ENCODE data around the gene RP9.

Gene RP9

DNA sequence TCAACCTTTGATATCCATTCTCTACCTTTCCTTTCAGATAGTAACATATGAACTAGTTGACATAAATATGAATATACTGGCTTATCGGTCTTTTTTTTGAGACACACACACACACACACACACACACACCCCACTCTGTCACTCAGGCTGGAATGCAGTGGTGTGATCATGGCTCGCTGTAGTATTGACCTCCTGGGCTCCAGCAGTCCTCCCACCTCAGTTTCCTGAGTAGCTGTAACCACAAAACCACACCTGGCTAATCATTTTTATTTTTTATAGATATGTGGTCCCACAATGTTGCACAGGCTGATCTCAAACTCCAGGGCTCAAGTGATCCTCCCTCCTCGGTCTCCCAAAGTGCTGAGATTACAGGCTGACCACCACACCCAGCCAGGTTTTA lies 32.5 kb downstream of the RP9 start:
- H3K9me3 ChIP-seq (ENCODE audit: control insufficient read depth, low read length) = no peaks in the 10 kb centered on the region
- H3K4me1 ChIP-seq (ENCODE audit: control insufficient read depth, insufficient read depth, low read length) = peaks cover 7% of the 10 kb centered on the region
- no peaks in the 10 kb centered on the region for H3K36me3 ChIP-seq (ENCODE audit: control insufficient read depth, insufficient read depth, low read length, severe bottlenecking)
- H3K27me3 ChIP-seq (replicated peaks; ENCODE audit: control insufficient read depth, insufficient read depth, low read length) = peaks cover 21% of the 10 kb centered on the region
- no peak overlapping the region for H3K9ac ChIP-seq (ENCODE audit: low read length)
- no peak for DNase-seq (ENCODE audit: low read depth)
- H3K4me3 ChIP-seq (ENCODE audit: low read length) = no peak overlapping the region

GRCh38 chr7:33075818-33076518 lies 33.2 kb downstream of the RP9 start:
- Histone ChIP-seq H3K9me3 (ENCODE audit: control insufficient read depth, low read length) (no peaks in the 10 kb centered on the region), H3K27me3 (replicated peaks; ENCODE audit: control insufficient read depth, insufficient read depth, low read length) (peaks cover 21% of the 10 kb centered on the region), H3K4me3 (ENCODE audit: low read length) (no peak overlapping the region), H3K9ac (ENCODE audit: low read length) (no peak overlapping the region), H3K4me1 (ENCODE audit: control insufficient read depth, insufficient read depth, low read length) (peaks cover 7% of the 10 kb centered on the region), H3K36me3 (ENCODE audit: control insufficient read depth, insufficient read depth, low read length, severe bottlenecking) (no peaks in the 10 kb centered on the region)
- DNase-seq (ENCODE audit: low read depth) = no peak

- no peak overlapping the region for H3K4me3 ChIP-seq (ENCODE audit: low read length)
- peaks cover 7% of the 10 kb centered on the region for H3K4me1 ChIP-seq (ENCODE audit: control insufficient read depth, insufficient read depth, low read length)
- H3K9me3 ChIP-seq (ENCODE audit: control insufficient read depth, low read length) = peaks cover 8% of the 10 kb centered on the region
- no peaks in the 10 kb centered on the region for H3K36me3 ChIP-seq (ENCODE audit: control insufficient read depth, insufficient read depth, low read length, severe bottlenecking)
- DNase-seq (ENCODE audit: low read depth) = no peak
- H3K9ac ChIP-seq (ENCODE audit: low read length) = no peak overlapping the region
- peaks cover 16% of the 10 kb centered on the region for H3K27me3 ChIP-seq (replicated peaks; ENCODE audit: control insufficient read depth, insufficient read depth, low read length)
These were observed 36.0 kb downstream of the RP9 start for GRCh38 chr7:33073243-33073642.

GRCh38 chr7:33072471-33072870 lies 36.7 kb downstream of the RP9 start:
- Histone ChIP-seq H3K4me1 (ENCODE audit: control insufficient read depth, insufficient read depth, low read length) (peaks cover 7% of the 10 kb centered on the region), H3K36me3 (ENCODE audit: control insufficient read depth, insufficient read depth, low read length, severe bottlenecking) (no peaks in the 10 kb centered on the region)
- DNase-seq (ENCODE audit: low read depth) = peak; percentile 29

DNA sequence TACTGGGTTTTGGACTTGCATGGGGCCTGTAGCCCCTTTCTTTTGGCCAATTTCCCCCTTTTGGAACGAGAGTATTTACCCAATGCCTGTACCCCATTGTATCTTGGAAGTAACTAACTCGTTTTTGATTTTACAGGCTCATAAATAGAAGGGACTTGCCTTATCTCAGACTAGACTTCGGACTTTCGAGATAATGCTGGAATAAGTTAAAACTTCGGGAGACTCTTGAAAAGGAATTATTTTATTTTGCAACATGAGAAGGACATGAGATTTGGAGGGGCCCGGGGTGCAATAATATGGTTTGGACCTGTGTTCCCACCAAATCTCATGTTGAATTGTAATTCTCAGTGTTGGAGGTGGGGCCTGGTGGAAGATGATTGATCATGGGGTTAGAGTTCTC lies 38.4 kb downstream of the RP9 start:
- H3K9me3 ChIP-seq (ENCODE audit: control insufficient read depth, low read length) = peaks cover 20% of the 10 kb centered on the region
- peaks cover 7% of the 10 kb centered on the region for H3K4me1 ChIP-seq (ENCODE audit: control insufficient read depth, insufficient read depth, low read length)
- no peaks in the 10 kb centered on the region for H3K36me3 ChIP-seq (ENCODE audit: control insufficient read depth, insufficient read depth, low read length, severe bottlenecking)
- DNase-seq (ENCODE audit: low read depth) = no peak
- H3K4me3 ChIP-seq (ENCODE audit: low read length) = no peak overlapping the region
- no peak overlapping the region for H3K9ac ChIP-seq (ENCODE audit: low read length)
- H3K27me3 ChIP-seq (replicated peaks; ENCODE audit: control insufficient read depth, insufficient read depth, low read length) = peaks cover 2% of the 10 kb centered on the region

More at GRCh38 chr7:33072471-33072870, 36.7 kb downstream of the RP9 start:
- peaks cover 8% of the 10 kb centered on the region for H3K9me3 ChIP-seq (ENCODE audit: control insufficient read depth, low read length)
- H3K9ac ChIP-seq (ENCODE audit: low read length) = no peak overlapping the region
- H3K4me3 ChIP-seq (ENCODE audit: low read length) = no peak overlapping the region
- H3K27me3 ChIP-seq (replicated peaks; ENCODE audit: control insufficient read depth, insufficient read depth, low read length) = peaks cover 12% of the 10 kb centered on the region

GRCh38 chr7:33070277-33070676 lies 38.9 kb downstream of the RP9 start:
- H3K4me1 ChIP-seq (ENCODE audit: control insufficient read depth, insufficient read depth, low read length) = peaks cover 7% of the 10 kb centered on the region
- H3K9me3 ChIP-seq (ENCODE audit: control insufficient read depth, low read length) = peaks cover 21% of the 10 kb centered on the region
- no peak for DNase-seq (ENCODE audit: low read depth)
- H3K4me3 ChIP-seq (ENCODE audit: low read length) = no peak overlapping the region
- H3K9ac ChIP-seq (ENCODE audit: low read length) = no peak overlapping the region
- no peaks in the 10 kb centered on the region for H3K27me3 ChIP-seq (replicated peaks; ENCODE audit: control insufficient read depth, insufficient read depth, low read length)
- no peaks in the 10 kb centered on the region for H3K36me3 ChIP-seq (ENCODE audit: control insufficient read depth, insufficient read depth, low read length, severe bottlenecking)

GRCh38 chr7:33067921-33068320 lies 41.3 kb downstream of the RP9 start:
- Histone ChIP-seq H3K9me3 (ENCODE audit: control insufficient read depth, low read length) (peaks cover 21% of the 10 kb centered on the region), H3K36me3 (ENCODE audit: control insufficient read depth, insufficient read depth, low read length, severe bottlenecking) (no peaks in the 10 kb centered on the region), H3K4me3 (ENCODE audit: low read length) (no peak overlapping the region), H3K27me3 (replicated peaks; ENCODE audit: control insufficient read depth, insufficient read depth, low read length) (no peaks in the 10 kb centered on the region), H3K9ac (ENCODE audit: low read length) (no peak overlapping the region), H3K4me1 (ENCODE audit: control insufficient read depth, insufficient read depth, low read length) (peaks cover 7% of the 10 kb centered on the region)
- no peak for DNase-seq (ENCODE audit: low read depth)

- Histone ChIP-seq H3K27me3 (replicated peaks; ENCODE audit: control insufficient read depth, insufficient read depth, low read length) (no peaks in the 10 kb centered on the region), H3K4me1 (ENCODE audit: control insufficient read depth, insufficient read depth, low read length) (no peaks in the 10 kb centered on the region), H3K4me3 (ENCODE audit: low read length) (no peak overlapping the region), H3K9me3 (ENCODE audit: control insufficient read depth, low read length) (peaks cover 21% of the 10 kb centered on the region), H3K36me3 (ENCODE audit: control insufficient read depth, insufficient read depth, low read length, severe bottlenecking) (no peaks in the 10 kb centered on the region), H3K9ac (ENCODE audit: low read length) (no peak overlapping the region)
- no peak for DNase-seq (ENCODE audit: low read depth)
These were observed 42.4 kb downstream of the RP9 start for GRCh38 chr7:33066771-33067170.

GRCh38 chr7:33065981-33066380 lies 43.2 kb downstream of the RP9 start:
- no peak for DNase-seq (ENCODE audit: low read depth)
- H3K4me3 ChIP-seq (ENCODE audit: low read length) = no peak overlapping the region
- no peaks in the 10 kb centered on the region for H3K36me3 ChIP-seq (ENCODE audit: control insufficient read depth, insufficient read depth, low read length, severe bottlenecking)
- H3K9ac ChIP-seq (ENCODE audit: low read length) = no peak overlapping the region
- H3K4me1 ChIP-seq (ENCODE audit: control insufficient read depth, insufficient read depth, low read length) = peaks cover 7% of the 10 kb centered on the region
- H3K9me3 ChIP-seq (ENCODE audit: control insufficient read depth, low read length) = peaks cover 21% of the 10 kb centered on the region
- H3K27me3 ChIP-seq (replicated peaks; ENCODE audit: control insufficient read depth, insufficient read depth, low read length) = no peaks in the 10 kb centered on the region

DNA sequence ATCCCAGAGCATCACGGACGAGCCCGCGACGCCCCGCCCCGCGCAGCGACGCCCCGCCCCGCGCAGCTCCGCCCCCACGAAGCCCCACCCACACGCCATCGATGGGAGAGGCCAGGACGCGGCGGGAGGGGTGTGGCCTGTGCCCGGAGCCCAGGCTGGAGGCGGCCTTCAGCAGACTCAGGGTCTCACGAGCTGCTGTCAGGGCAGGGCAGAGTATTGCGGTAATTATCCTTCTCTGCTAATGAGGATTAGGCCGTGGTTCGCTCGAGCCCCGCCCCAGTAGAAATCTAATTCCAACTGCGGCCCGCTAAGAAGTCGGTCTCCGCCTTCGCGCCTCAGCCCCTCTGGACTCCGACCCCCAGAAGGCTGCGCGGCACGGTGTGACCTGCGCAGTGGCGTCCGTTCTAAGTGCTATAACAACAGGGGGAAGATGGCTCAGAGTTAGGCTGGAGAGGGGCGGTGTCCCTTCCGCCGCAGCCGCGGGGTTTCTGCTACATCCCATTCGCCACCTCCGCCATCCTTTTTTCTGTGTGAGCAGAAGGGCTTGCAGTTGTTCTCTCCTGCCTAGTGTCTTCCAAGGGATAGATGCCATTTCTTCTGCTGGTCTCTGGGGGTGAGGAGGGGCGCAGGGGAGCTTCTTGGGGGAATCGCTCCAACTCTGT lies 46.3 kb downstream of the RP9 start:
- H3K36me3 ChIP-seq (ENCODE audit: control insufficient read depth, insufficient read depth, low read length, severe bottlenecking) = no peaks in the 10 kb centered on the region
- peaks cover 13% of the 10 kb centered on the region for H3K9me3 ChIP-seq (ENCODE audit: control insufficient read depth, low read length)
- DNase-seq (ENCODE audit: low read depth) = peak; percentile 98
- peak overlapping the region; percentile 94 for H3K4me3 ChIP-seq (ENCODE audit: low read length)
- H3K4me1 ChIP-seq (ENCODE audit: control insufficient read depth, insufficient read depth, low read length) = peaks cover 8% of the 10 kb centered on the region
- H3K27me3 ChIP-seq (replicated peaks; ENCODE audit: control insufficient read depth, insufficient read depth, low read length) = no peaks in the 10 kb centered on the region
- H3K9ac ChIP-seq (ENCODE audit: low read length) = peak overlapping the region; percentile 93

DNA sequence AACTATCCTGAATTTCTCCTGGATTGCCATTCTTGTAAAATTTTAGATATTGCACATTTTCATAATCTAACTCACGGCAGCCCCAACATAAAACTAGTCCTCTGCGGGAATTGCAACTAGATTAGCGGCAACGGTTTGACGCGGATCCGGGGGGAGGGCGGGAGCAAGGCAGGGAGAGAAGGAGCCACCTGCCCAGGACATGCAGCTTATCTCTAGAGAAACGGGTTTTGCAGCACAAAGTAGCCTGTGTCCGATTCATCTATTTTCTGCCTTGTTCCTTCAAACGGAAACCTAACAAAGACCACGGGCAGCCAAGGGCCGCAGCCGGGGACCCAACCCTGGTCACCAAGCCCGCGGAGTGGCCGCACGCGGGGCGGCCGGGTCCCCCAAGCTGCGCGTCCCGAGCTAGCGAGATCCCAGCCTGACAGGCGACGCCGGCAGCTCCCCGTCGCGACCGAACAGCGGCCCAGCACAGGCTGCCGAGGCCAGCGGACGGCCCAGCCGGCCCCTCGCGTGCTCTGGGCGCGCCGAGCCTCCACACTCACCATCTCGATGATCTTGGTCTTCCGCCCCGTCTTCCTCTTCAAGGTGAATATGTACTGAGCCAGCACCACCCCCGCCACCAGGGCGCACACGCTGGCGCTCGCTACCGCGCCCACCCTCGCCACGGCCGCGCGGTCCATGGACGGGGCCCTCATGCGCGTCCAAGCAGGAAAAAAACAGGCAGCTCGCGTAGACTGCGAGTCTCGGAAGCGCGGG lies 47.0 kb downstream of the RP9 start, which contains the start of gene NT5C3A:
NT5C3A (minus strand) TSS at position 754 of the 759 bp plus-strand sequence; CDS start at position 683, 71 bp downstream.
- Histone ChIP-seq H3K4me1 (ENCODE audit: control insufficient read depth, insufficient read depth, low read length) (peaks cover 8% of the 10 kb centered on the region), H3K27me3 (replicated peaks; ENCODE audit: control insufficient read depth, insufficient read depth, low read length) (no peaks in the 10 kb centered on the region), H3K36me3 (ENCODE audit: control insufficient read depth, insufficient read depth, low read length, severe bottlenecking) (no peaks in the 10 kb centered on the region), H3K9me3 (ENCODE audit: control insufficient read depth, low read length) (peaks cover 13% of the 10 kb centered on the region), H3K4me3 (ENCODE audit: low read length) (peak within 1 kb of the TSS; percentile 94), H3K9ac (ENCODE audit: low read length) (peak within 1 kb of the TSS; percentile 93)
- DNase-seq (ENCODE audit: low read depth) = peak; percentile 67
